NOMO-1 (cell line): ENCODE data around the gene TIGD1.
A peak's percentile ranks its signal among the peaks of the same experiment; 100 is the strongest.
"Not testable (repeated sequence)": the region's sequence is repeated elsewhere in the genome, so short reads cannot be mapped to it uniquely, and the experiment has no call there.

Source experiments
- DNase-seq, 2 experiments: peaks; one replicate each; lab custom pipeline; 2025; ENCODE audit not compliant: unreplicated experiment in 2 of 2; lab: John Stamatoyannopoulos, UW

TIGD1 gene

GRCh38 chr2:232571026-232571474 is 20.7 kb upstream of the TIGD1 start:
- DNase-seq, result no peak

GRCh38 chr2:232570481-232570880 is 20.1 kb upstream of the TIGD1 start:
- DNase-seq, result not testable (repeated sequence)

- no peak for DNase-seq
These were observed 19.2 kb upstream of the TIGD1 start for GRCh38 chr2:232569541-232569940.

GRCh38 chr2:232568161-232568560 is 17.8 kb upstream of the TIGD1 start:
- peak; percentile 24 to 59 for DNase-seq

- no peak for DNase-seq
These were observed 17.4 kb upstream of the TIGD1 start for GRCh38 chr2:232567721-232568120.

- no peak for DNase-seq
These were observed 13.2 kb upstream of the TIGD1 start for GRCh38 chr2:232563580-232563979.

- no peak for DNase-seq
These were observed 12.3 kb upstream of the TIGD1 start for GRCh38 chr2:232562515-232563151.

GRCh38 chr2:232556426-232556825 is 6.1 kb upstream of the TIGD1 start:
- DNase-seq, result no peak

GRCh38 chr2:232551776-232552175 is 1.4 kb upstream of the TIGD1 start:
- DNase-seq, result no peak

GRCh38 chr2:232551250-232551638 is 887 bp upstream of the TIGD1 start:
- peak in 1 of 2 experiments; percentile 50 for DNase-seq

GRCh38 chr2:232549655-232550353 is 553 bp downstream of the TIGD1 start:
- no peak for DNase-seq

- no peak for DNase-seq
These were observed 2.4 kb downstream of the TIGD1 start for GRCh38 chr2:232547991-232548390.

GRCh38 chr2:232545511-232546375 is 4.6 kb downstream of the TIGD1 start:
- DNase-seq, result no peak

GRCh38 chr2:232544674-232545073 is 5.7 kb downstream of the TIGD1 start:
- no peak for DNase-seq

GRCh38 chr2:232543928-232544631 is 6.3 kb downstream of the TIGD1 start:
- DNase-seq, result no peak

GRCh38 chr2:232543491-232543890 is 6.9 kb downstream of the TIGD1 start:
- no peak for DNase-seq

- no peak for DNase-seq
These were observed 7.5 kb downstream of the TIGD1 start for GRCh38 chr2:232542715-232543467.

GRCh38 chr2:232541961-232542714 is 8.2 kb downstream of the TIGD1 start:
- no peak for DNase-seq

- DNase-seq, result no peak
These were observed 9.0 kb downstream of the TIGD1 start for GRCh38 chr2:232541195-232541960.
